Neural crest cell (in vitro differentiated cells): ENCODE results near the gene NSD2. TPM values are rescaled to one million over a fixed set of nuclear protein-coding genes. Genes with fewer than 3 reads are reported as not detected.
"Not testable (repeated sequence)": the region's sequence is repeated elsewhere in the genome, so short reads cannot be mapped to it uniquely, and the experiment has no call there.

ENCODE experiments used
- DNase-seq: peaks from one replicate; pipeline ENCODE4 v3.0.0; 2021; ENCODE audit warnings: low read depth, mixed read lengths, low spot score
- H3K27ac Mint-ChIP-seq: one replicate; pipeline ENCODE4 v1.8.0; 2021; ENCODE audit warnings: mild to moderate bottlenecking, mixed read lengths; ENCODE audit not compliant: unreplicated experiment
- H3K27me3 Mint-ChIP-seq: 2 replicates; pipeline ENCODE4 v1.8.0; 2021; ENCODE audit warnings: low read depth, mild to moderate bottlenecking, mixed read lengths
- H3K36me3 Mint-ChIP-seq: 2 replicates; pipeline ENCODE4 v1.8.0; 2021; ENCODE audit warnings: low read depth, mild to moderate bottlenecking, mixed read lengths
- H3K4me1 Mint-ChIP-seq: 2 replicates; pipeline ENCODE4 v1.8.0; 2021; ENCODE audit warnings: mixed read lengths
- H3K4me3 Mint-ChIP-seq: one replicate; pipeline ENCODE4 v1.8.0; 2021; ENCODE audit warnings: mild to moderate bottlenecking, mixed read lengths
- H3K9me3 Mint-ChIP-seq: 2 replicates; pipeline ENCODE4 v1.8.0; 2021; ENCODE audit warnings: mixed read lengths
- CTCF ChIP-seq: fragments of 200-600 bp; sonication (generic); conservative IDR thresholded peaks from 2 replicates; pipeline ENCODE4 v1.5.0; 2021; ENCODE audit warnings: antibody characterized with exemption, mild to moderate bottlenecking
- total RNA-seq: library from RNA; stranded (reverse); gene quantifications from 2 replicates; pipeline ENCODE4 v1.2.1, GENCODE V29; 2021

Gene NSD2
- total RNA-seq, 1 donor from 2014 or later: 274 TPM

- Mint-ChIP-seq H3K27ac (no peak overlapping the region), H3K4me3 (no peak overlapping the region), H3K4me1 (no peaks in the 10 kb centered on the region), H3K9me3 (peaks cover 7% of the 10 kb centered on the region), H3K36me3 (peaks cover 18% of the 10 kb centered on the region), H3K27me3 (no peaks in the 10 kb centered on the region)
- no peak for DNase-seq
- TF ChIP-seq CTCF: no peak
Observed at GRCh38 chr4:1991087-1991486, 119.9 kb downstream of the NSD2 start.

GRCh38 chr4:1991596-1992434 is 120.6 kb downstream of the NSD2 start:
- no peak for DNase-seq
- Mint-ChIP-seq H3K27me3 (no peaks in the 10 kb centered on the region), H3K4me3 (no peak overlapping the region), H3K27ac (no peak overlapping the region), H3K9me3 (peaks cover 10% of the 10 kb centered on the region), H3K4me1 (no peaks in the 10 kb centered on the region), H3K36me3 (peaks cover 22% of the 10 kb centered on the region)
- TF ChIP-seq CTCF: no peak

- DNase-seq: no peak
- H3K9me3 Mint-ChIP-seq: peaks cover 12% of the 10 kb centered on the region
- peaks cover 30% of the 10 kb centered on the region for H3K36me3 Mint-ChIP-seq
- no peak for TF ChIP-seq CTCF
- no peaks in the 10 kb centered on the region for H3K27me3 Mint-ChIP-seq
- H3K27ac Mint-ChIP-seq: no peak overlapping the region
- H3K4me3 Mint-ChIP-seq: no peak overlapping the region
- no peaks in the 10 kb centered on the region for H3K4me1 Mint-ChIP-seq
Observed at GRCh38 chr4:1992468-1993168, 121.4 kb downstream of the NSD2 start.

GRCh38 chr4:1993169-1993516 is 122.0 kb downstream of the NSD2 start:
- Mint-ChIP-seq H3K4me3 (no peak overlapping the region), H3K27me3 (no peaks in the 10 kb centered on the region), H3K27ac (no peak overlapping the region), H3K36me3 (peaks cover 36% of the 10 kb centered on the region), H3K9me3 (peaks cover 15% of the 10 kb centered on the region), H3K4me1 (no peaks in the 10 kb centered on the region)
- no peak for DNase-seq
- TF ChIP-seq CTCF: no peak

- not testable (repeated sequence) for H3K4me1 Mint-ChIP-seq, H3K4me3 Mint-ChIP-seq, DNase-seq, H3K27ac Mint-ChIP-seq, H3K27me3 Mint-ChIP-seq
- Mint-ChIP-seq H3K36me3 (peaks cover 43% of the 10 kb centered on the region), H3K9me3 (peaks cover 21% of the 10 kb centered on the region)
Observed at GRCh38 chr4:1993718-1994516, 122.7 kb downstream of the NSD2 start.
